Measurements from ENCODE around the gene HOXB9. TPM values are rescaled to one million over a fixed set of nuclear protein-coding genes. Genes with fewer than 3 reads are reported as not detected.

The HOXB9 gene
- total and polyA plus RNA-seq, 9 donors: 0.31 to 1.3 (median 0.57) TPM

DNA sequence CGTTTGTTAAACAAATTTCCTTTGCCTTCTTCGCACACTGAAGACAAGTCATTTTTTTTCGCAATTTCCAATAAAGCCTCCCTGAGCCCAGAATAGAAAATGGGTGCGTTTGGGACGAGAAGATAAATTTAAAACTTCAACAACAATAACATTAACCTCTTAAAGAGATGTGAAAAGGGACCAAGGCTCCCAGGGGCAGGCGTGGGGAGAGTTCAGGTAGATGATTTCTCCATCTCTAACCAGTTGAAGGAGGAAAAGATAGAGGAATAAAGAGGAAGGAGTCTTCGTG is 46.7 kb downstream of the HOXB9 start:
- H3K27ac ChIP-seq (ENCODE audit: low read length): peak overlapping the region; percentile 86
- H3K4me1 ChIP-seq (ENCODE audit: control insufficient read depth, insufficient read depth, low read length): peaks cover 35% of the 10 kb centered on the region
- no peak overlapping the region for H3K4me3 ChIP-seq (ENCODE audit: low read length)

DNA sequence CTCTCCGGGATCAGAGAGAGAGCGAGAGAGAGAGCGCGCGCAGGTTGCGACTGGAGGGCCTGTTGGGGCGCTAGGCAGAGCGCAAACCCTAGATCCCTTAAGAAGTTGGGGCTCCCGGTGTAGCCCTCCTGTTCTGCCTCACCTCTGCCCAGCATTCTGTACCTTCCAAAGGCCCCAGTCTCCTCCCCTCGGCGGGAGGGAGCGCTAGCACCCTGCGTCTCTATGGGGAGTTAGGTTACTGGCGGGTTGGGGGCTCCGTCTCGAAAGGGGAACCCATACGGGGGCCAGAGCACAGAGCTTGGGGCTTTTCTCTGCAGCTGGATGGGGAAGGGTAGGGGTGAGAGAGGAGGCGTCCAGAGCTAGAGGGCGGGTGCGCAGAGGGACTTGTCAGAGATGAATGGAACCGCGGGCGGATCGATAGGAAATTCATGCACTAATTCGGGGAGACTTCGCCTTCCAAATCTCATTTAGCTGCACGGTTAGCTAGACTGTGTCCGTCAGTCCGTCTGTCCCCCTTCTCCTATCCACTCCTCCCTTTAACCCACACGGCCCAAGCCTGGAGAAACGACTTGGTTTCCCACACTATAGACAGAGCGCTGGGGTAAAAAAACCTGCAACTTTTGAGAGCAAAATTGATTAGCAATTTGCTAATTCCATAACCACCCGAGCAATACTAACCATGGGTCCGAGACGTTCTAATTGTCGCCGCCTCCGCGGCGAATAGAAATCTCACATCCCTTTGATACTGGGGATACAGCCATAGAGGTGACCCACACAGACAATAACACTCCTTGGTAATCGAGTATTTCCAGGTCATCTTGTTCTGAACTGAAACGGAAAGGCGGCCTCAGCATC is 47.3 kb downstream of the HOXB9 start:
- peaks cover 95% of the 10 kb centered on the region for H3K27me3 ChIP-seq (ENCODE audit: control insufficient read depth, insufficient read depth, low read length)
- peak overlapping the region; percentile 44 for H3K4me3 ChIP-seq (ENCODE audit: low read length)
- H3K36me3 ChIP-seq (ENCODE audit: control insufficient read depth, insufficient read depth, low read length): no peaks in the 10 kb centered on the region
- H3K4me1 ChIP-seq (ENCODE audit: control insufficient read depth, insufficient read depth, low read length): peaks cover 35% of the 10 kb centered on the region
- H3K27ac ChIP-seq (ENCODE audit: low read length): peak overlapping the region; percentile 86
- H3K9me3 ChIP-seq (replicated peaks; ENCODE audit: control insufficient read depth, low read depth, low read length): no peaks in the 10 kb centered on the region
- no peak for DNase-seq
- WGBS (ENCODE audit: insufficient coverage): 1% methylated on average over 29 of the region's 43 CpGs

More for the DNA sequence above, 46.7 kb downstream of the HOXB9 start:
- H3K9me3 ChIP-seq (replicated peaks; ENCODE audit: control insufficient read depth, low read depth, low read length): no peaks in the 10 kb centered on the region
- H3K27me3 ChIP-seq (ENCODE audit: control insufficient read depth, insufficient read depth, low read length): peaks cover 93% of the 10 kb centered on the region
- no peak for DNase-seq
- no peaks in the 10 kb centered on the region for H3K36me3 ChIP-seq (ENCODE audit: control insufficient read depth, insufficient read depth, low read length)
- WGBS (ENCODE audit: insufficient coverage): 0% methylated on average over 1 of the region's 7 CpGs

DNA sequence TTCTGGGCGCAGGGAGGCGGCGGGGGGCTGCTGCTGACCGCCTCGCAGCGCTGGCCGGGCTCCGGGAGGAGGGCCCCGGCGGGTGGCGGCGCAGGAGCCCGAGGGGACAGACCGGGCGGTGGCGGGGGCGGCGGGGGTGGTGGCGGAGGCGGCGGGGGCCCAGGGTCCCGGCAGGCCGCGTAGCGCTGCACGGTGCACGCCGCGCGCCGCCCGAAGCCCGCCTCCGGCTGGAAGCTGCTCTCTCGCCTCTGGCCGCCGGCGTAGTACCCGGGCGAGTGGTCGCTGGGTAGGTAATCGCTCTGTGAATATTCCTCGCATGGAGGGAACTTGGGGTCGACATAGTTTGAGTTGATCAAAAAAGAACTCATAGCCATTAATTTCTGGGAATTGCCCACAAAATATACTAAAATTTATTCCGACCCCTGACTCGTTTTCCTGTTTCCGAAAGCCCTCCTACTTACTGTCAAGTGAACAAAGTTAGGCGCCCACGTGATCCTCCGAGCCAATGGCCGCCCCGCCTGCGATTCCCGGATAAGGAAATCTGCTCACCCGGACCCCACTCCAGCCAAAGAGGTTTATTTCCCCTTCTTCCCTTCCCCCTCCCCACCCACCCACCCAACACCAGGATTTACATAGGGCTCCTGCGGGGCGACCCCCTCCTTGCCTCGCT is 48.1 kb downstream of the HOXB9 start, which contains the start of gene HOXB4:
Gene HOXB4 (minus strand): TSS at position 405 of the 670 bp plus-strand sequence. CDS start 31 bp downstream, at position 374.
- WGBS (ENCODE audit: insufficient coverage): 0% methylated on average over 25 of the region's 58 CpGs
- Histone ChIP-seq H3K9me3 (replicated peaks; ENCODE audit: control insufficient read depth, low read depth, low read length) (no peaks in the 10 kb centered on the region), H3K36me3 (ENCODE audit: control insufficient read depth, insufficient read depth, low read length) (no peaks in the 10 kb centered on the region), H3K4me1 (ENCODE audit: control insufficient read depth, insufficient read depth, low read length) (peaks cover 35% of the 10 kb centered on the region), H3K27me3 (ENCODE audit: control insufficient read depth, insufficient read depth, low read length) (peaks cover 96% of the 10 kb centered on the region), H3K27ac (ENCODE audit: low read length) (peak within 1 kb of the TSS; percentile 86), H3K4me3 (ENCODE audit: low read length) (peak within 1 kb of the TSS; percentile 44)
- peak; percentile 74 for DNase-seq

DNA sequence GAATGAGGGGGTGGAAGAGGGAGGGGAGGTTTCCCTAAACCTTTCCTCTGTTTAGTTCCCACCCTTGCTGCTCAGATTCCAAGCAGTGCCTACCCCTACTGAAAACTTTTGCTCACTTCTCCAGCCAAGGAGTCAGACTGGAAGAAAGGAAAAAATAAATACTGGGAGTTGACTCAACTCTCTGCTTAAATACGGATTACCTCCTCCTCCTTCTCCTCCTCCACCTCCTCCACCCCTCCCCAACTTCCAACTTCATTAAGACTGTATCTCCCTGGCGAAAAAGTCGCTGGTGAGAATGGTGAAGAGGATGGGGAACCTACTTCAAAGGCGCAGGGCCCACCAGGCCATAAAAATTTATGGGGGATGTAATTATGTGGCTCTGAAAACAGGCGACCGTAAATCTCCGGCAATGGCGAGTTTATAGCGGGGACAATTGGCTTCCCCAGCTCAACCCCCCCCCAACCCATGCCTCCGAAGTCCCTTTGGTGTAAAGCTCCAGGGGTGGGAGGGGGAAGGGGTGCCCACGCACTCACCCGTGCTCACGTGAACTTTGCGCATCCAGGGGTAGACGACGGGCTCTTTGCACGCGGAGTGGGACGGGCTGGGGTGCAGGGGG is 48.7 kb downstream of the HOXB9 start:
- Histone ChIP-seq H3K9me3 (replicated peaks; ENCODE audit: control insufficient read depth, low read depth, low read length) (no peaks in the 10 kb centered on the region), H3K36me3 (ENCODE audit: control insufficient read depth, insufficient read depth, low read length) (no peaks in the 10 kb centered on the region), H3K4me1 (ENCODE audit: control insufficient read depth, insufficient read depth, low read length) (peaks cover 32% of the 10 kb centered on the region), H3K27me3 (ENCODE audit: control insufficient read depth, insufficient read depth, low read length) (peaks cover 96% of the 10 kb centered on the region), H3K27ac (ENCODE audit: low read length) (peak overlapping the region; percentile 47), H3K4me3 (ENCODE audit: low read length) (peak overlapping the region; percentile 37)
- DNase-seq: no peak
- WGBS (ENCODE audit: insufficient coverage): 0% methylated on average over 6 of the region's 19 CpGs

DNA sequence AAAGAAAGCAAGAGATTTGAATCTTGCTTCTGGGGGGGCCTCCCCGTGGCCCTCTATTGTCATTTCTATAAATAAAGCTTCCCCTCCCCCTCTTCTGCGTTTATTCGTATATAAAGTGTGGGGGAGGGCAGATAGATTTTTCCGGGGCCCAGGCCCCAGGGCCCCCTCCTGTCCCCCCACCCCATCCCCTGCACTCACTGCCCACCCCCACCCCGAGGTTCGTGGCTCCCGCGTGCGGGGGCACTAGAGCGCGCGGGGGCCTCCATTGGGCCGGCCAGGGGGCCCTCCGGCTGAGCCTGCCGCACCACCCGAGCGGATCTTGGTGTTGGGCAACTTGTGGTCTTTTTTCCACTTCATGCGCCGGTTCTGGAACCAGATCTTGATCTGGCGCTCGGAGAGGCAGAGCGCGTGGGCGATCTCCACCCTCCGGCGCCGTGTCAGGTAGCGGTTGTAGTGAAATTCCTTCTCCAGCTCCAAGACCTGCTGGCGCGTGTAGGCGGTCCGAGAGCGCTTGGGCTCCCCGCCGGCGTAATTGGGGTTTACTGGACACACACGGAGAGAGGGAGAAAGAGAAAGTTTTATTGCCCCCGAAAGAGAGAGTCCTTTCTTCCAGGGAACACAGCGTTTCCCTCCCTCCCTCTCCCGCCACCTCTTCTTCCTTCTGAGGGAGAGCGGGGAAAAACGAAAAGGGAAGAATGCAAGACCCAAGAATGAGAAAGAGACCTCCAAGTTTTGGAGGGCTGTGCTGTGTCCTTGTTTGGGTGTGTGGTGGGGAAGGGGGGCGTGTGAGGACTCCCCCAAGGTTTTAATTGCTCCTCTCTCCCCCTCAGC is 49.5 kb downstream of the HOXB9 start:
- no peaks in the 10 kb centered on the region for H3K9me3 ChIP-seq (replicated peaks; ENCODE audit: control insufficient read depth, low read depth, low read length)
- WGBS (ENCODE audit: insufficient coverage): 15% methylated on average over 15 of the region's 43 CpGs
- no peak overlapping the region for H3K27ac ChIP-seq (ENCODE audit: low read length)
- H3K4me3 ChIP-seq (ENCODE audit: low read length): peak overlapping the region; percentile 37
- H3K4me1 ChIP-seq (ENCODE audit: control insufficient read depth, insufficient read depth, low read length): peaks cover 29% of the 10 kb centered on the region
- no peaks in the 10 kb centered on the region for H3K36me3 ChIP-seq (ENCODE audit: control insufficient read depth, insufficient read depth, low read length)
- H3K27me3 ChIP-seq (ENCODE audit: control insufficient read depth, insufficient read depth, low read length): peaks cover 96% of the 10 kb centered on the region
- no peak for DNase-seq

DNA sequence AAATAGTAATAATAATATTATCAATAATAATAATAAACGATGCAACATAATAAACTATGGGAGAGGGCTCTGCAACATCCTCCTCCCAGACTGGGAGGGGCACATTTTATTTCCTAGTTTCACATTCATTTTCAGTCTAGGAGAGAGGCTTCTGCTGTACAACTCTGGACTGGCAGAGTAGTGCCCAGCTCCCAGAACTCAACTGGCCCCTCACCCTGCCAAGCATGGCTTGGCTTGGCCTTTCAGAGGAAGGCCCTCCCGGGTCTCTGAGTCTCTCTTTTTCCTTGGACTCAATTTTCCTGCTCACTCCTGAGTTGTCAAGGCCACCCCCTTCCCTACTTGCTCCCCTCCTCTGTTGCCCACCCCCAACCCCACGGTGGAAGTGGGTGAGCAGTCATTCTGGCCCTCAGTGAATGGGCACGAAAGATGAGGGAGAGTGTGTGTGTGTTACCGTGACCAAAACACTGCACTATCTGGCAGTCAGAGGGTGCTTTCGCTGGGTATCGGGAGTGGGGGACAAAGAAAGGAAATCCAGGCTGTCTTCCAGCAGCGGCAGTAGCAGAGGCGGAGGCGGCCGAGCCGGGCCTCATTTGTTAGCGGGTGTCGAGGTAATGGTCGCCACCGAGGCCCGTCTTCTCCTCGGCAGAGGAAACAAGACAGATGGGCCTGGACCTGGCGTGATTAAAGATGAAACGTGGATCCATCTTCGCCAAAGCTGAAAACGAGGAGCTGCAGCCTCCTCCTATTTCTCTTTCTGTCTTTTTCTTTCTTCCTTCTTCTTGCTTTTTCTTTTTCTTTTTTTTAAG is 50.3 kb downstream of the HOXB9 start:
- peak overlapping the region; percentile 47 for H3K27ac ChIP-seq (ENCODE audit: low read length)
- WGBS (ENCODE audit: insufficient coverage): 12% methylated on average over 12 of the region's 22 CpGs

DNA sequence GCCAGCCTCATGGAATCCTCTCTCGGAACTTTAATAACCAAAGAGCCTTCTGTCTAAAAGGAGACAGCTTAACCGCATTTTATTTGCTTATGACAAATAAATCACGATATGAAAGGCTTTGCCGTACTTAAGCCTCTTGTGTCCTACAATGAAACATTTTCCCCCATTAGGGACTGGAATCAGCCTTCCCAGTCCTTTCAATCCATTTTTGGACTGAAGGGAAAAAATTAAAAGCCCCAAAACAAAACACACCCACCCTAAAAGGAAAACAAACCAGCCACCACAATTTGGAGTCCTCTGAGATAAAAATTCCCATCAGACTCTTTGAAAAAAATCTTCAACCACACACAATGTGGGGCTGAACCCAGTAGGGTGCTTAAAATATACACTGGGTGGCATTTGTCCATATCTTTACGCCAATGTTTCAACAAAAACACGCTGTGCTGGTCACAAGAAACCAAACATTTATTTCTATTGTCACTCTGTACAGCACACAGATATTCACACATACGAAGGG is 51.0 kb downstream of the HOXB9 start:
- Histone ChIP-seq H3K27ac (ENCODE audit: low read length) (no peak overlapping the region), H3K36me3 (ENCODE audit: control insufficient read depth, insufficient read depth, low read length) (no peaks in the 10 kb centered on the region), H3K4me1 (ENCODE audit: control insufficient read depth, insufficient read depth, low read length) (peaks cover 41% of the 10 kb centered on the region), H3K9me3 (replicated peaks; ENCODE audit: control insufficient read depth, low read depth, low read length) (no peaks in the 10 kb centered on the region), H3K4me3 (ENCODE audit: low read length) (no peak overlapping the region), H3K27me3 (ENCODE audit: control insufficient read depth, insufficient read depth, low read length) (peaks cover 96% of the 10 kb centered on the region)
- DNase-seq: no peak
- whole genome bisulfite sequencing (ENCODE audit: insufficient coverage): no CpG with 5 or more reads among the region's 7 CpGs

More for the DNA sequence above, 50.3 kb downstream of the HOXB9 start:
- H3K4me3 ChIP-seq (ENCODE audit: low read length): no peak overlapping the region
- DNase-seq: no peak
- H3K27me3 ChIP-seq (ENCODE audit: control insufficient read depth, insufficient read depth, low read length): peaks cover 96% of the 10 kb centered on the region
- H3K36me3 ChIP-seq (ENCODE audit: control insufficient read depth, insufficient read depth, low read length): no peaks in the 10 kb centered on the region
- peaks cover 35% of the 10 kb centered on the region for H3K4me1 ChIP-seq (ENCODE audit: control insufficient read depth, insufficient read depth, low read length)
- no peaks in the 10 kb centered on the region for H3K9me3 ChIP-seq (replicated peaks; ENCODE audit: control insufficient read depth, low read depth, low read length)

DNA sequence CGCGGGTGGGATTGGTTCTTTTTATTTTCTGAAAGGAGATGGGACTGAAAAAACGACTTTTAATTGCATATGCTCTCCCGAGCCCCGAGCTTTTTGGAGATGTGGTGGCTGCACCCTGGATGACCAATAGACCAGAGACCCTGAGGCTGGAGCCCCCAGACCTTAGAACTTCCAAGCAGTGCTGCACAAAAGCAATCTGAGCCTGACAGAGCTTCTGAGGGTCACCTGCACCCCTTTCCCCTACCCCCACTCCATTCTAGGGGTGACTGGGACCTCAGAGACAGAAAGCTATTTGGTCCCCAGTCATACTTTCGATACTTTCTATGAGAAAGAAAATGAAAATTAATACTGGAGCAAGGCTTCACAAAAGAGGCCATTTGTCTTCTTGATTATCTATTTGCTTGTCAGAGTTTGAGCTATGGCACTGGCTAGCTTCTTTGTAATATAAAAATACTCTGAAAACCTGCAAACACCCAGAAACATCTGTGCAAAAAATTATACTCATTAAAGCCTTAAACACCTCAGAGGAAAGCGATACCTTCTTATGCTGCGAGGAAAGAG is 51.6 kb downstream of the HOXB9 start:
- peaks cover 96% of the 10 kb centered on the region for H3K27me3 ChIP-seq (ENCODE audit: control insufficient read depth, insufficient read depth, low read length)
- no peak overlapping the region for H3K27ac ChIP-seq (ENCODE audit: low read length)
- DNase-seq: no peak
- 25% methylated on average over 5 of the region's 8 CpGs for WGBS (ENCODE audit: insufficient coverage)
- H3K36me3 ChIP-seq (ENCODE audit: control insufficient read depth, insufficient read depth, low read length): no peaks in the 10 kb centered on the region
- peaks cover 41% of the 10 kb centered on the region for H3K4me1 ChIP-seq (ENCODE audit: control insufficient read depth, insufficient read depth, low read length)
- no peaks in the 10 kb centered on the region for H3K9me3 ChIP-seq (replicated peaks; ENCODE audit: control insufficient read depth, low read depth, low read length)
- no peak overlapping the region for H3K4me3 ChIP-seq (ENCODE audit: low read length)
